Activated CD4-positive, CD25-positive, alpha-beta regulatory T cell treated with anti-CD3 and anti-CD28 coated beads, Interleukin-2, amount 50 U/mL, for 16 hours (primary cell): ENCODE measurements around the gene USP3.

Source experiments
- DNase-seq: peaks from one replicate; pipeline ENCODE4 v3.0.0-alpha.2; 2020; ENCODE audit warnings: low read depth, low spot score

The USP3 gene, protein sequence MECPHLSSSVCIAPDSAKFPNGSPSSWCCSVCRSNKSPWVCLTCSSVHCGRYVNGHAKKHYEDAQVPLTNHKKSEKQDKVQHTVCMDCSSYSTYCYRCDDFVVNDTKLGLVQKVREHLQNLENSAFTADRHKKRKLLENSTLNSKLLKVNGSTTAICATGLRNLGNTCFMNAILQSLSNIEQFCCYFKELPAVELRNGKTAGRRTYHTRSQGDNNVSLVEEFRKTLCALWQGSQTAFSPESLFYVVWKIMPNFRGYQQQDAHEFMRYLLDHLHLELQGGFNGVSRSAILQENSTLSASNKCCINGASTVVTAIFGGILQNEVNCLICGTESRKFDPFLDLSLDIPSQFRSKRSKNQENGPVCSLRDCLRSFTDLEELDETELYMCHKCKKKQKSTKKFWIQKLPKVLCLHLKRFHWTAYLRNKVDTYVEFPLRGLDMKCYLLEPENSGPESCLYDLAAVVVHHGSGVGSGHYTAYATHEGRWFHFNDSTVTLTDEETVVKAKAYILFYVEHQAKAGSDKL

GRCh38 chr15:63504247-63504978 lies at the start of gene USP3:
Gene USP3, plus strand, starts transcription at chr15:63504593. Its CDS starts 147 bp downstream, at chr15:63504740.
- DNase-seq, result peak; percentile 87

DNA sequence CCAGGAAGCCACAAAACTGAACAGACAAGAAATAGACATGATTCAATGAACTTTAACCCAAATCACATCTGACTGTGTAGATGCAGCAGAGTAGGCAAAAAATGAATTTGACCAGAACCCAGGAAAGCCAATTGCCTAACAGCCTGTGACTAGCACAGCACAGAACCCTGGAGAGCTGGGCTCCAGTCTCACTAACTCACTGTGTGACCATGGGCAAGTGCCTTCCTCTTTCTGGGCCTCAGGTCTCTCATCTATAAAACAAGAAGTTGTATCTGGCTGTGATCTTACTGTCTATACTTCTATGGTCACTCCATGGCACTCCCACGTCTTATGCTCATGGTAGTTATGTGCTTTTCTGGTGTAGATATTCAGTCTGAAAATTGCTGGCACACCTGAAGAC lies 48.1 kb upstream of the USP3 start:
- DNase-seq, result no peak

GRCh38 chr15:63457379-63457778 lies 47.0 kb upstream of the USP3 start:
- DNase-seq, result no peak

DNA sequence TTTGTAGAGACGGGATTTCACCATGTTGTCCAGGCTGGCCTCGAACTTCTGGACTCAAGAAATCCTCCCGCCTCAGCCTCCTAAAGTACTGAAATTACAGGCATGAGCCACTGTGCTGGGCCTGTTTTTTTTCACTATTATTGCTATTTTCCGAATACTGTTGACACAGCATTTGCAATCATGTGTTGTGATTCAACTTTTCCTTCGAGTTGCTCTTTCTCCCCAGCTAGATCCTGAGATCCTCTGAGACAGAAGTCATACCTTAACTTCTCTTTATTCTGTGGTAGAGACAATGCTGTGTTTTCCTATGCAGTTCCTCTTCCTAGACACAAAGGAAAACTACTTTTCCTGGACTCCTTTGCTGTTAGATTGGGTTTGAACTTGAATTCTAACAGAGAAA lies 46.4 kb upstream of the USP3 start:
- DNase-seq, result no peak

DNA sequence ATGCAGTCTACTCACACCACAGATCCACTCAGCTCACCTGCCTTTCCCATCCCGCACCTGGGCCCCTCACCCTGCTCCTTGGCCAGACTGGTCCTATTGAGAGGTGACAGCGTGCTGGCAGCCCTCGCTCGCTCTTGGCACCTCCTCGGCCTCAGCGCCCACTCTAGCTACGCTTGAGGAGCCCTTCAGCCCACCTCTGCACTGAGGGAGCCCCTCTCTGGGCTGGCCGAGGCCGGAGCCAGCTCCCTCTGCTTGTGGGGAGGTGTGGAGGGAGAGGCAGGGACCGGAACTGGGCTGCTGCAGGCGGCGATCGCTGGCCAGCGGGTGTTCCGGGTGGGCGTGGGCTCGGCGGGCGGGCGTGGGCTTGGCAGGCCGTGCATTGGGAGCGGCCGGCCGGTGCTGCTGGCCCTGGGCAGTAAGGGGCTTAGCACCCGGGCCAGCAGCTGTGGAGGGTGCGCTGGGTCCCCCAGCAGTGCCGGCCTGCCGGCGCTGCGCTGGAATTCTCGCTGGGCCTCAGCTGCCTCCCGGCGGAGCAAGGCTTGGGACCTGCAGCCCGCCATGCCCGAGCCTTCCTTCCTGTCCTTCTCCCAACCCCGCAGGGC lies 45.5 kb upstream of the USP3 start:
- no peak for DNase-seq

GRCh38 chr15:63460210-63461155 lies 43.9 kb upstream of the USP3 start:
- DNase-seq, result no peak

GRCh38 chr15:63461230-63461985 lies 43.0 kb upstream of the USP3 start:
- no peak for DNase-seq

DNA sequence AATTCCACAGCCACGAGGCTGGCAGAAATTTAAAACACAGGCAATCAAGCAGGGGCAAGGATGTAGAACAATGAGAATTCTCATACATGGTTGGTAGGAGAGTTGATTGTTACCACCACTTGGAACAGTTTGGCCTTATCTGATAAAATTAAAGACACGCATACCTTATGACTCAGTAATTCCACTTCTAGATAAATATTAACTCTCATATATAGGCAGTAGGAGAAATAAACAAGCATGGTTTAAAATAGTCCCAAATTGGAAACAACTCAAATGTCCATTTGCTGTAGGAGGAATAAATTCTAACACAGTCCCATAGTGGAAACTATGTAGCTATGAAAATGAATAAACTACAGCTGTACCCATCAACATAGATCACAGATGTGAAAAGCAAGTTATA lies 42.3 kb upstream of the USP3 start:
- DNase-seq, result no peak

- DNase-seq, result no peak
Observed at GRCh38 chr15:63463036-63463435, 41.4 kb upstream of the USP3 start.

DNA sequence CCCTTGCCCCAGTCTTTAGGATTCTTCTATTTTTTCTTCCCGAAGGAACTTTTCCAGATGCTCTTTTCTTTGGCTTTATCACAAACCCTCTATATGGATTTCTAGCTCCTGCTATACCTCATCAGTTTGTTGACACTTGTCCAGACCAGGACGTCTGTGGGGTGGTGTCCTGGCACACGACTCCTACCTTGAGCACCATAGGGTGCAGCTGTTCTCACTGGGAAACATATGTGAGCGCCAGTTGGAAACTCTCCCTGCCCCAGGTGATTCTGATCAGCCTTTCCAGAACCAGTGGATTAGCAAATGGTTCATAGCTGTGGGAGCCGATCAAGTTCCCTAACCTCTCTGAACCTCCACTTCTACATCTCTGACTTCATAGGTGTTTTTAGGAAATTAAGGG lies 40.6 kb upstream of the USP3 start:
- no peak for DNase-seq

GRCh38 chr15:63465104-63465503 lies 39.3 kb upstream of the USP3 start:
- DNase-seq, result no peak

GRCh38 chr15:63466378-63467192 lies 37.8 kb upstream of the USP3 start:
- peak; percentile 37 for DNase-seq

DNA sequence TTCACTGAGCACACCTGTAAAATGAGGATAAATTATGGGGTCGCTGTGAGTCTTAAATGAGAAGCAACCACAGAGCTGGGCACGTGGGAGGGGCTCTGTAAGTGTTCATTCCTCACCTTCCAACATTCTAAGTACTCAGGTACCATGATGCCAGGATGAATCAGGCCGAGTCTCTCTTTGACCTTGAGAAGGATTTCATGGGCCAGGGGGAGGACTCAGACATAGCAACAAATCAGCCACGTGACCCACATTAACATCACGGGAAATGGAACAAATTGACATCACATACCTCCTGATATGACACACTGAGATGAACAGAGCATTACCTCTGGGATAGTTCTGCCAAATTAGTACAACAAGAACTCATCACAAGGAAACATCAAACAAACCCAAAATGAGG lies 35.2 kb upstream of the USP3 start:
- no peak for DNase-seq

DNA sequence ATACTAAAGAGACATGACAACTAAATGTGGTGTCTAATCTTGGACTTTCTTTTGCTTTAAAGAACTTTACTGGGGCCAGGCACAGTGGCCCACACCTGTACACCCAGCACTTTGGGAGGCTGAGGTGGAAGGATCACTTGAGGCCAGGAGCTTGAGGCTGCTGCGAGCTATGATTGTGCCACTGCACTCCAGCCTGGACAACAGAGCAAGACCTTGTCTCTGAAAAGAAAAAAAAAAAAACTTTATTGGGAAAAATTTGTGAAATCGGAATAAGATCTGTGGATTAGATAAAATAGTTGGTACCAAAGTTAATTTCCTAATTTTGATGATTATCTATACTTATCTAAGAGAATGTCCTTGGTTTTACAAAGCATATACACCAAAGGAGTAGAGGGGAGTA lies 34.4 kb upstream of the USP3 start:
- no peak for DNase-seq

- no peak for DNase-seq
Observed at GRCh38 chr15:63473007-63473748, 31.2 kb upstream of the USP3 start.

DNA sequence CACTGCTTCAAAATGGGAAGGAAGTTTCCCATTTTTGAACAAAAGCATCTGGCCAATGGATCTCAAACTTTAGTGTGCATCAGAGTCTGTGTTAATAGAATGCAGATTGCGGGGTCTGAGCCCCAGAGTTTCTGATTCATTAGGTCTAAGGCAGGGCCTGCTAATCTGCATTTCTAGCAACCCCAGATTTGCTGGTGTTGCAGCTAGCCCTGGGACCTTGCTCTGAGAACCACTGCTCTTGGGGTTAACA lies 30.7 kb upstream of the USP3 start:
- no peak for DNase-seq

- DNase-seq, result no peak
Observed at GRCh38 chr15:63473999-63474809, 30.2 kb upstream of the USP3 start.

GRCh38 chr15:63474810-63475316 lies 29.5 kb upstream of the USP3 start:
- DNase-seq, result no peak
